ENCODE results near the gene PRIM1. TPM values are rescaled to one million over a fixed set of nuclear protein-coding genes. Genes with fewer than 3 reads are reported as not detected.

The PRIM1 gene
- total and polyA plus RNA-seq, 2 of the 8 experiments (the other 6 are each of a cell fraction or from before 2014, with no cell fraction given) = 52.4 to 61.9 TPM

GRCh38 chr12:56761812-56762211 is 9.7 kb upstream of the PRIM1 start:
- no peak for TF ChIP-seq NRF1 (IDR thresholded peaks at IDR 0.05; ENCODE audit: low read depth, low read length)
- TF ChIP-seq ATF3 (IDR thresholded peaks at IDR 0.05; ENCODE audit: insufficient read depth, low read depth, low read length) = no peak
- no peak for TF ChIP-seq TEAD4 (IDR thresholded peaks at IDR 0.05; ENCODE audit: low read depth, low read length)
- TF ChIP-seq EP300 (IDR thresholded peaks at IDR 0.05; ENCODE audit: borderline replicate concordance in 1 of 2, low read depth in 2 of 2, low read length in 2 of 2) = no peak
- TF ChIP-seq TBP (IDR thresholded peaks at IDR 0.05; ENCODE audit: low read depth, low read length) = no peak
- TF ChIP-seq PHF8 (conservative IDR thresholded peaks at IDR 0.05; ENCODE audit: low read depth, low read length) = no peak
- TF ChIP-seq RAD21 (IDR thresholded peaks at IDR 0.05 in 1 of 2, conservative IDR thresholded peaks at IDR 0.05 in 1 of 2; ENCODE audit: low read depth in 2 of 2, low read length in 2 of 2) = no peak
- TF ChIP-seq SAP30 (IDR thresholded peaks at IDR 0.05; ENCODE audit: insufficient read depth, insufficient replicate concordance, low read length) = no peak
- Histone ChIP-seq H3K79me1 (ENCODE audit: low read depth, low read length) (no peaks in the 10 kb centered on the region), H2AK5ac (ENCODE audit: low read depth, low read length) (no peak overlapping the region), H3K23ac (ENCODE audit: insufficient read length) (no peak overlapping the region), H2BK15ac (ENCODE audit: low read length) (no peak overlapping the region), H4K91ac (replicated peaks; ENCODE audit: insufficient read length, low read length) (no peak overlapping the region), H3K9me3 (ENCODE audit: insufficient read depth in 2 of 2, low read depth in 1 of 2, low read length in 1 of 2) (0 out of 4 replicates have a peak, but pooled peaks cover 0 to 3% of the 10 kb centered on the region in 2 experiments), H3K4me2 (ENCODE audit: insufficient read depth in 1 of 2, low read depth in 2 of 2, low read length in 2 of 2) (no peak overlapping the region), H2BK20ac (ENCODE audit: low read length) (no peak overlapping the region), H4K20me1 (replicated peaks in 1 of 2; ENCODE audit: control insufficient read depth in 1 of 2, insufficient read depth in 2 of 2, low read length in 2 of 2) (no peaks in the 10 kb centered on the region), H2BK12ac (ENCODE audit: low read depth, low read length) (no peak overlapping the region), H2AFZ (ENCODE audit: low read length) (no peak overlapping the region), H3K4me1 (replicated peaks in 1 of 4; ENCODE audit: control insufficient read depth in 3 of 4, insufficient read depth in 4 of 4, low read length in 3 of 4) (peaks cover 0 to 4% (median 2%) of the 10 kb centered on the region in 4 experiments; a peak in 1 of 7 replicates), H3K56ac (replicated peaks; ENCODE audit: insufficient read length, low read depth, low read length) (no peak overlapping the region), H2BK5ac (ENCODE audit: low read depth, low read length) (no peak overlapping the region), H4K5ac (ENCODE audit: insufficient read length, low read depth, low read length) (no peak overlapping the region), H3K14ac (ENCODE audit: insufficient read length) (no peak overlapping the region), H3K27me3 (replicated peaks in 1 of 4; ENCODE audit: control insufficient read depth in 3 of 4, extremely low read depth in 1 of 4, insufficient read depth in 3 of 4, low read length in 3 of 4) (no peaks in the 10 kb centered on the region), H3K9ac (replicated peaks in 1 of 4; ENCODE audit: extremely low read depth in 1 of 4, low read depth in 3 of 4, low read length in 3 of 4) (no peak overlapping the region), H3K27ac (ENCODE audit: low read depth, low read length) (no peak overlapping the region), H3K4me3 (ENCODE audit: extremely low read depth in 1 of 4, insufficient read depth in 2 of 4, low read depth in 3 of 4, low read length in 4 of 4) (no peak overlapping the region), H3K18ac (ENCODE audit: extremely low read depth, low read length) (no peak overlapping the region), H4K8ac (ENCODE audit: extremely low read depth, insufficient read depth, low read length) (no peak overlapping the region), H3K36me3 (ENCODE audit: control insufficient read depth in 2 of 4, insufficient read depth in 4 of 4, low read length in 3 of 4) (no peaks in the 10 kb centered on the region), H3K79me2 (ENCODE audit: control insufficient read depth in 1 of 2, insufficient read depth in 2 of 2, low read length in 2 of 2) (no peaks in the 10 kb centered on the region), H3K4ac (replicated peaks; ENCODE audit: insufficient read length, low read depth, low read length) (no peak overlapping the region), H2BK120ac (replicated peaks; ENCODE audit: low read depth, low read length) (no peak overlapping the region), H3K23me2 (ENCODE audit: low read depth, low read length) (peaks cover 2% of the 10 kb centered on the region; the same call in 1 of the 2 replicates)
- FAIRE-seq = no peak
- CTCF ChIA-PET (ENCODE audit: partially characterized antibody) = interaction anchor here (0.6 to 14.5 kb wide), 11 partner anchors 8 to 411 kb away, joined by 3 to 187 read pairs (median 4); partner anchors contain the start of gene ZBTB39
- POLR2A ChIA-PET (ENCODE audit: partially characterized antibody) = interaction anchor here (0.6 to 2.3 kb wide), 3 partner anchors 8 to 316 kb away, joined by 3 to 8 read pairs (median 5); a partner anchor contains a TSS
- WGBS, 2 experiments (ENCODE audit: extremely low coverage in 1 of 2, insufficient coverage in 1 of 2, insufficient read length in 1 of 2, insufficient replicate concordance in 2 of 2, low coverage in 1 of 2, low lambda C conversion rate in 2 of 2, missing lambda C conversion rate in 1 of 2) = 80% methylated on average over 2 of the region's 2 CpGs; no CpG with 5 or more reads in 1 of the 2 experiments
- DNase-seq (ENCODE audit: low read depth in 1 of 2, low spot score in 2 of 2) = no peak
